NCI-H524 (cell line): ENCODE data around the gene ZSWIM6.
A peak's percentile ranks its signal among the peaks of the same experiment; 100 is the strongest.

Experiments used
- DNase-seq, 2 experiments: peaks; one replicate each; lab custom pipeline; 2025; lab: John Stamatoyannopoulos, UW

The ZSWIM6 gene

DNA sequence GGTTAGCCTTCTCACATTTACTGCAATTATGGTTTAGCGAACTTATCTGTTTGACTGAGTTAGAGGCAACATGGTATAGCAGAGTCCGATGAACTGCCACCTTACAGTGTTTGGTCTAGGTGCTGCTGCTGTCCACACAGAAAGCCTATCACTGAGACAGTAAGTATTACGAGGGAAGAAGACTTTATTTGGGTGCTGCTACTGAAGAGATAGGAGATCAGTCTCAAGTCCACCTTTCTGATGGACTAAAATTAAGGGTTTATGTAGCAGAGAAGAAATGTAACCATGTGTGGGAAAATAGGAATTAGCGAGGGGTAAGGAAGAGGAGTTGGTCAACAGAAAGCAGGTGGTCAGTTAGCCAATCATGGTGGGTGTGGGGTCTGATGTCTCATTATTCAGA lies 109.7 kb downstream of the ZSWIM6 start:
- DNase-seq = no peak

DNA sequence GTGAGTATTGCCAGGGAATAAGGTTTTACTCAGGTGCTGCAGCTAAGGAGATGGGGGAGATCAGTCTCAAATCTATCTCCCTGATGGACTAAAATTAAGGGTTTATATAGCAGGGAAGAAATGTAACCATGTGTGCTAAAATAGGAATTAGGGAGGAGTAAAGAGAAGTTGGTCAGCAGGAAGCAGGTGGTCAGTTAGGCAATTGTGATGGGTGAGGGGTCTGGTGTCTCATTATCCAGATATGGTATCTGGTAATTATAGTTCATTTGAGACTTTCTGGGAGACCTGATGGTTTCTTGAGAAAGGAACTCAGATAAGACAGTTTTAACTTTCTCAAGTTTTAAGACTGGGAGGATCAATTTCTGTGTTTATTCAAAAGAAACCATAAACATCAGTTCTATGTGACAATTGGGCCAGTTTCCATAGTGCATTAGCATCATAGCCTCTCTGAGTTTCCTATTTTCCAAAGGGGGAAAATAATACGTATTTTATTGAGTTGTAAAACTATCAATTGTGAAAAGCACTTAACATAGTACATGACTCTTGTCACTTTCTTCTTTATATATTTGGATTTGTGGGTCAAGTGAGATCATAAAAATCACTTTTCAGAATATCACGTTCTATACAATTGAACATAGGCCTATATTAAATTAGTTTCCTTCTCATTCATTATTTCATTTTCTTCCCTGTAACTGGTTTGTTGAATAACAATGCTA lies 115.9 kb downstream of the ZSWIM6 start:
- DNase-seq = no peak

DNA sequence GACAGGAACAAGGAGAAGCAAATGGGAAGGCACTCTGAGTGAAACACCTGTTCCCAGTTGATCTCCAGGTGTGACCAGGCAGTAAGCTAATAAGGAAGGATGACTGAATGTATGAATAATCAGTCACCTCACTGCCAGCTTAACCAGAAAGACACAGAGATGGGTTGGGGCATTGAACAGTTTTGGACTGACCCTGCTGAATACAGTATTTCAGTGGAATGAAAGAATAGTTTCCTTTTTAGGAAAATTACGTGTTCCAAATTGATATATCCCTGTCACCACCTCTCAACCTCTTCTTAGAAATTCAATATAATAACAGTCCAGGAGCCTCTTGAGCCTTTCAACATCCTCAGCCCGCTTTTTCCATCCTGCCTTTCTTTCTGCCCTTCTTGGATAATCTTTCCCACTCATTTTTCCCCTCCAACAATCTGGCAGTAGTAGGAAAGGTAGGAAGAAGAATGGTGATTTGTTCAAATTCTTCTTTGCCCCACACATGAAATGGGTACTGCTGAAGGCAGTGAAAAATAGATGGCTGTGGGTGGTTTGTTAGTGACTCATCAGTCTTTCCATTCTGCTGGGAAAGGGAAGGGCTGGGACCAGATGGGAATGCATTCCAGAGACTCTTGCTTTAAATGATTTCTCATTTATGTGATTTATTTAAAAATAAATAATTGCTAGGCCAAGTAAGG lies 117.9 kb downstream of the ZSWIM6 start:
- peak in 1 of 2 experiments; percentile 22 for DNase-seq

DNA sequence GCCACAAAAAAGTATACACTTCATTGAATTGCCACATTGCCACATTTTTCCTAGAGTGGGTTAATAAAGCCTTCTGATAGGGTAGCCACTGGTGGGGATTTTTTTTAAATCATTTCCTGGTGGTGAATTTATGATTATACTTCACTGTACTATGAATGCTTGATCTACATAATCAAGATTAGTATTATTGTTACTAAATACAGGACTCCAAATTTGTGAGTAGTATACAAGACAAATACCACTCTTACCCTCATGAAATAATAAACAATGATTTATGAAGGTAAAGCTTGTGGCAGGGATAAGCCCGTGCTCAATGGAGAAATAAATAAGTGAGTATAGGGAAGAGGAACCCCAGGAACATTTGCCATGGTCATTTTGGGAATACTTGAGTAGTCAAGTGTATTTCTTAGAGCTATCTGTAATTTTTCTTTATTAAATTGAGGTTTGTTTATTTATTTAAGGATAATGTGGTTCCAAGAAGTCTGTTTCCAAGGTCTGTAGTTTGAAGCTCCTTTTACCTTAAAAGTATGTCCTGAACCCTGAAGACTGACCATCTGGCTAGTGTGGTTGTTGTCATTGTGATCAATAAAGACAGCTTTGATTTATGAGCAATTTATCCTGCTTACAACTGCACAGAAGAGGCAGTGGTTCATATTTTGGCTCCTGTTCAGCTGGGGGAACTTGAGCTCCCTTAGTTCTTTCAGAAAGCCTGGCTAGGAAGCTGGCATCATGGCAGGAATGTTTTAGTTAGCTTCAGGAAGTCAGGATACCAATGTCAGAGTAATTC lies 118.6 kb downstream of the ZSWIM6 start:
- DNase-seq = peak; percentile 48 to 84

DNA sequence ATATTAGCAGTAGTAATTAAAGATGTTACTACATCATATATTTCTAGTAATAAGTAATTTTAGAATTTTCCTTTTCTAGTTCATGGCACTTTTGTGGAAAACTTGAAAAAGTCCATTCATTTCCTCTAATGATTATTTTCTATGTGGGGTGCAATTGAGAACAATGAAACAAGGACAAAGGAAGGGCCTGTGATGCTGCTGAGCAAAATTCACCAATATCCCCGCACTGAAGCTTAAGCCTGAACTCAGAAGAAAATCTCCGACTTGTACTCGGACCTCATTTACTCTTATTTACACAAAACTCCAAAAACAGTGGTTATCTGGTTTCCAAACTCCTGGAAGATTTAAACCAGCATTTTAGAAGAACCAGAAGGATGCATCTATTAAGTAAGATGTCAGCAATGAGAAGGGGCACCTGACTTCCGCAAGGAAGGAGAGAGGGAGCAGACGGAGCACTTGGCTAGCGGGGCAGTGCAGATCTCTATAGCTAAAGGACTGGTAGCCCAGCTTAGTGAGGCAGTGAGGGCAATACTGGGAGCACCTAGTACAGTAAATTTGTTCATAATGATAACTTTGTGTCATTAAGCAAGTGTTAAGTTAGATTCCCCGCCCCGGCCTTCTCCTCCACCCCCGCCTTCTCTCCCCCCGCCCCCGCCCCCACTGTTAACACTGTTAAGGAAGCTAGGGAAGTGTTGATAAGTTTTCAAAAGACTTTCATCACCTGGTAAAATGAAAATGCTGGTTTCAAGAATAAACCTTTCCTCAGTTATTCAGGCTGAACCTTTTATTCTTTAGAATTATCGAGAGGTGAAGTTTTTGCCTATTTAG lies 123.3 kb downstream of the ZSWIM6 start:
- no peak for DNase-seq

DNA sequence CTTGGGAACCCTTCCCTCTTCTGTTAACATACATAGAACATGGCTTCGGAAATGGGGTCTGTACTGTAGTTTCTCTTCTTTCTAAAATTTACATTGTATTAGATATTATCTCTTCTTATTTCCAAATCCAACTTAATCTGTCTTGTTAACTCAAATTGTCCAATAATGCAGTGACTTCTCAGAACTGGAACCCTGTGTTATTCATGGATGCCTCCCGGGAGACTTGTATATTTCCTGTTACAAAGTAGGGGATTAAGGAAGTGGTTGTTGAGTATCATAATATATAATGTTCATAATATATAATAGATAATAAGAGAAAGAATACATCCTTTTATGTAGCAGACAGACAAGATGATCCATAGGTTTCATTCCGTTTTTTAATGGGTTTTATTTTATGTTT lies 128.4 kb downstream of the ZSWIM6 start:
- DNase-seq = no peak

DNA sequence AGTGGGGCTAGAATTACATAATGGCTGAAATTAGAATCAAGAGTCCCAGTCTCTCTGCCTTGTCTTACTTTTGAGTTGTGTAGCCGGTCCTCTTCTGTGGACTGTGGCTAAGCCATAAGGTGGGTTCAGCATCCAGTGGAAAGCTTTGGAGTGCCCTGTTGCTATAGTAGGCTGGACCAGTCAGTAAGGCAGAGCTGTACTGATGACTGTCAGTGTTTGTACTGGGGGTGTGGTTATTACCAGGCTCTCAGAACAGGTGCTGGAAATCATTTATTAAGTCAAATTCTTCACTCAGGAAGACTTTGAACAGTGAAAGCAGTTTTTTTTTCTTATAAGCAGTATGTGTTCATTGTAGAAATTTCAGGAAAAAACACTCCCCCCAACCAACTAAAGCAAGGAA lies 129.4 kb downstream of the ZSWIM6 start:
- no peak for DNase-seq

DNA sequence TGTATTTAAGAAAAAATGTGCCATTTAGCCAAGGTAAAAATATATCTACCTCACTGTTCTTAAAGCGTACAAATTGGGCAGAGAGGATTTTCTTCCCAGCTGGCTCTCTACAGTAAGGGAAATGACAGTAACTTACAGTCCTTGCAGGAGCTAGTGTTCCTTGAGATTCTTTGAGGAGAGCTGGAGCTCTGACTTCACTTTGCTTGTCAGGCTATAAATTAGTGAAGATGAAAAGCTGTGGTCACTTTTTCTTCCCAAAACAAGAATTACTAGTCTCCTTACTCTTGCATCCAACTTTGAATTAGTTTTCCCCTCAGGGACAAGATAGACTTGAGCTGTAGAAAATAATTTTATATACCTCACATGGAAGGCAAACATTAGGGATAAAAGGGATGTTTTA lies 129.9 kb downstream of the ZSWIM6 start:
- no peak for DNase-seq

DNA sequence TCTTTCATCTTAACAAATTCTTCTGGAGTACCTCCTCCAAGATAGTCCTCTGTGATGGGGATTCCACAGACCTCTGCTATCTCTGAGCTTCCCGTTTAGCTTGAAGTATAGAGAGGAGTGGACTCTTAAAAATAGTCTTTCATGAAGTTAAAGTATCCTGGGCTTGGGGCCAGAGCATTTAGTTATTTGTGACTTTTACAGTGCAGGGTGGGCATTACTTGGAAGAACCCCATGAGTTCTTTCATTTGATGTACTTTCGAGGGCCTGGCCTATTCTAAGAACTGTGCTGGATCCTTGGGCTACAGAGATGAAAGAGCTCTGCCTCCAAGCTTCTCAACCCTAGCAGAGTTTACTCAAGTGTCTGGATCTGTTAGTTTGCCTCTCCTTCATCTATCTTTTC lies 131.5 kb downstream of the ZSWIM6 start:
- no peak for DNase-seq

DNA sequence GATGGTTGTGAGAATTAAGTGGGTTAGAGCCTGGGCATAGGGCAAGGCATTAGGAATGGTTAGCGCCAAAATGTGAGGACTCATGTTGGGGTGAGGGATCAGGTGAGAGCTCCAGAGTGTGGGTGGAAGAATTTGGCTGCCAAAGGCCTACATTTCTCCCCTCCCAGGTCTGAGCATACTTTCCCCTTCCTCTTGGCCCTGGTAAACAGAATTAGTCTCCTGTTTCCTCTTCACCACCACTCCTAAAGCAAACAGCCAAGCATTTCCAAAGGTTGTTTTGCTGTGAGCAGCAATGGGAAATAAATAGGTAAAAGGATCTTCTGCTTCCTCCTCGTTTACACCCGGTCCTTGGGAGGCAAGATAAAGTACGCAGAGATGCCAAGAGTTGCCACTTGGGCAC lies 132.5 kb downstream of the ZSWIM6 start:
- DNase-seq = no peak

DNA sequence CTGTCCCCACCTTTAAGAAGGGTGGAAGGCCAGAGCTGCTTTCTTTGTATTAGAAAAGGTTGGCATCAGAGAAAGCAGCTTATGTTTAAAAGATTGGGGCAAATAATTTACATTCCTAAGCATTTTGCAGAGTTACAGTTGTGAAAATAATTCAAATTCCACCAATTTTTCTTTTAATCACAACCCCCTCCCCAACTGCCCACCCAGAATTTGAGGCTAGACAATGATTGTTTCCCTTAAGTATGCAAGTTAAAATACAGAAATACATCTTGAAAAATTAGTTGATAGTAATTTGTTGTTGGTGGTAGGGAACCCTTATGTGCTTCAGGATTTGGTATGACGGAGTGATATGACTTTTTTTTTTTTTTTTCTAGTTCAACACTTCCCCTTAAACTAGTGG lies 133.0 kb downstream of the ZSWIM6 start:
- no peak for DNase-seq

DNA sequence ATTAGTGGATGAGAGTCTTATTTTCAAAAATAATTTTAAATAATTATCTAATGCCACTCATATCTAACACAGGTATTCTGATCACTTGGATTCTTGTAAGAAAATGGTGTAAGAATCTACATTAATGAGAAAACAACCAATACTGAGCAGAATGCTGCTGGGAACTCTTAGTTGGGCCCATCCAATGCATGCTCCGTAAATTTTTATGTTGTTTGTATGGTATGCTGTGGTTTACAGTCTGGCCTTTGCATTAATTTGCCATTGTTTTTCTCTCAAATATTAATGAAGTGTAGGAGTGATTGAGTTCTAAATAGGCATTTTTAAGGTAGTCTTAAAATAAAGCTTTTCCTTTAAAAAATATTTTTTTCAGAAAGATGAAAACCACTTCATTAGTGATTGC lies 133.4 kb downstream of the ZSWIM6 start:
- DNase-seq = no peak

DNA sequence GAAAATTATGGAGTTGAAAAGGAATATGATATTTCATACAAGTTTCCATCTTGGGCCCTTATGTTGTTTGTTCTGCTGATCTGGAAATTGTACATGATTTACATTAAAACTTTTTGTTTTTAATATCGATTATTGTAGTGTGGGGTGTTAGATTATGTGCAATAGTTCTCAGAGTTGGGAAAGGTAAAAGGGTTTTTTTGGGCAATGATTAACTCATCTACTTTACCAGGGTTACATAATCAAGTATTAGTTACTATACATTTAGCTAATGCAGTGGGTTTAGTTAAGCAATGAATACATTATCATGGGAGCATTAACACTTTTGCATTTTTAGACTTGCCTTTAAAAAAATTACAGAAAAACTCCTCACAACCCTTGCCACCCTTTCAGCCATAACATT lies 134.0 kb downstream of the ZSWIM6 start:
- DNase-seq = no peak

DNA sequence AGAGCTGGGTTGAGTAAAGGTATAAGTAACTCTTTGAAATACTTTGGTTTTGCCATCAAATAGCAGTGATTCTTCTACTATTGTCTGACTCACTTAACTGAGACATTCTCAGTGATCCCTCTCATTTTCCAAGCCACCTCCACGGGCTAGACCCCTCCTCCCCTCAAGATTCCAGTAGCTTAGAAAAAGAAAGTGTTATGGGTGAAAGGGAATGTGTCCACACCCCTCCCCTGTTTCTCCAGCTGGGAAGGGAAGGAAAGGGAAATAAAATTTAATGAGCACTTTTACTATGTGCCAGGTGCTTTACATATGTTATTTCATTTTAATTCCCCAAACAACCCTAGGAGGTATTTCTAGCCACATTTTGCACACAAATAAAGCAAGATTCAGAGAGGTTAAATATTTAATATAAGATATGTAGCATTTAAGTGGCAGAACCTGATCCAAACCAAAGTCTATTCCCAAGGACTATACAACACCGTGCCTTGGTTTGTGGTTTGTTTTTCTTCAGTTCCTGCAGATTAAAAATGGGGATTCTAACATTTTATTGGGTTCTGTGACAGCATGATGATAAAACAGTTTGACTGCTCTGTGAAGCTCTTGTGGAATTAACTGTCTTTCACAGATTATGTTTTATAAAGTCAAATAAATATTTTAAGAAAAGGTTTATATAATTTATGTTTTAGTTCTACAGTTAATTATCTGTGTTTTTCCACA lies 135.9 kb downstream of the ZSWIM6 start:
- DNase-seq = no peak

DNA sequence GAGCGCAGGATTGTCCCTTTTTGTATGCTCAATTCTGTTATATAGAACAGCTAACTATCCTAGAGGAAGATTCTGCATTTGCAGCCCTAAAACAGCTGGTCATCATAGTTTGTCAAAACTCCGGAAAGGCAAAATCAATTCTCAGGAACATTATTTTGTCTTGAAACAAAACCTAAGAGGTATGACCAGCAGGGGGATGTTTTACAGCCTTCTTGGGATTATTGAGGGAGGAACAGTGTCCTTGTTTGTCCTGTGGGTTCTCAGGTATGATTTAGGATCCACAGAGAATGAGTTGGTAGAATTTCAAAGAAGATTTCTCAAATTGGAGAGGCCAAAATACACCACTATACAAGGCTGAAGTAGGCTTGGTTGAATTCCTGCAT lies 136.4 kb downstream of the ZSWIM6 start:
- DNase-seq = no peak

DNA sequence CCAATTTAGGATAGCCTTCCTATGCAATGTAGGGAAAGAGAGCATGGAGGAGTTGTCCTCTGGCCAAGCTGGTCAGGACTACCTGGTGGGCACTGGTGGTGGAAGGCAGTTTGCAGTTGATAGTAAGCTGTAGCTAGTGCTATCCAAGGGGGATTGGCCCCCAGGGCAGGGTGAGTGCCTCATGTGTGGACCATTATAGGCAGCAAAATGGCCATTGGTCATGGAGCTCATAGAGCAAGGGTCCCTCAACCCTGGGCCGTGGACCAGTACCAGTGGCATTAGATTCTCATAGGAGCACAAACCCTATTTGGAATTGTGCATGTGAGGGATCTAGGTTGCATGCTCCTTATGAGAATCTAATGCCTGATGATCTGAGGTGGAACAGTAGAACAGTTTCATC lies 139.3 kb downstream of the ZSWIM6 start:
- DNase-seq = no peak

DNA sequence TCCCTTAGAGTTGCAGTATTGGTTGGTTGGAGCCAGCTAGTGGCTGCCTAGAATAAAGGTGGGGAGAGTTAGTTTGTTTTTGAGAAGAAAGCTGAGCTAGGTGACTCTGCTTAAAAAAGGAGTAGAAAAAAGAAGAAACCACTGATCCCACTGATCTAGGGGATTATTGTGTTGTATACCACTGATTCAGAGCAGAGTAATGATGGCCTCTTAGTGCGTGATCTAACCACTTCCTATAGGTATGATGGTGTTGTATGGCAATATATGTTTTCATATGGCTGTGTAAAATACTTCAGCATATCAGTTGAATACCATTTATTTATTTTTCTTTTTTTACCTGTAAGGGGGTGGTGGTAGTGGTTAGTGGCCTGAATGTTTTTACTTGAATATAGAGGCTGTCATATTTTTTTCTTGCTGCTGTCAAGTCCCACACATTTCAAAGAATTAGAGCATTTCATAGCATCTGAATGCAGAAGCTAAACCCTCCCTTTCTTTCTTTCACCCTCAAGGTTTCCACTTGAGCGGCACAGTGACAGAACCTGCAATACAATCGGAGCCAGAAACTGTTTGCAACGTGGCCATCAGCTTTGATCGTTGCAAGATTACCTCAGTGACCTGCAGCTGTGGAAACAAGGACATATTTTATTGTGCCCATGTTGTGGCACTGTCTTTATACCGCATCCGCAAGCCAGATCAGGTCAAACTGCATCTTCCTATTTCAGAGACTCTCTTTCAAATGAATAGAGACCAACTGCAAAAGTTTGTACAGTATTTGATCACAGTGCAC lies 140.3 kb downstream of the ZSWIM6 start:
- no peak for DNase-seq

DNA sequence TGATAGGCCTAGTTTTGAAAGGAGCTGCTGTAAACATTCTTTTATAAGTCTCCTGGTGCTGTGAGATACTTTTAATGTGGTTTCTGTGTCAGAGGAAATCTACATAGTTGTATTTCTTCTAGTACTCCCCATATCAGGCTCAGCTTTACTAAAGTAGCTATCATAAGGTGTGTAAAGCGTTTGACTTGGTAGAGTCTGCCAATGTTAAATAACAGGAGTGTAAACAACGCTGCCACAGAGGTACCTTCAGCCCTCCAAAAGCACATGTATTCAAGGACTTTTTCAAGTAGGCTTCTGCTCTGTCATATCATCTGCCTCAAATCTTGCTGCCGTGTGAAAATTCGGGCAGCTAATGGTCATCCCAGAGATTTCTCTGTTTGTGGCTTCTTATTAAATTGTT lies 142.7 kb downstream of the ZSWIM6 start:
- DNase-seq = no peak

DNA sequence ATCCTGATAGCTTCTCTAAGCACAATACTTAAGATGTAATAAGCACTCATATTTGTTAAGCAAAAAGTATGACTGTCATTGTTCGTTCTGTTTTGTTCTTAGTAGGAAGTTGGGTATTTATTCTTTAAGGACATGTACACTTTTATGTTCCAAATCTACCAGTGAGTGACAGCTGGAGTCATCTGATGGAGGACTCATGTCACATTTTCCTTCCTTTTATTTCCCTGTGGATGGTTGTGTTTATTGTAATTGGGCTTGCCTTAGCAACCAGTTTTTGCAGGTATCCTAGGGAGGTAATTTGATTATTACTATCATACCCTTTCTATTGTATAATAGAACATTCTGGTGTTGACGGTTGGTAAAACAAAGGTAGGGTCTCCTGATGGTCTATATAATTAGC lies 145.7 kb downstream of the ZSWIM6 start:
- no peak for DNase-seq

DNA sequence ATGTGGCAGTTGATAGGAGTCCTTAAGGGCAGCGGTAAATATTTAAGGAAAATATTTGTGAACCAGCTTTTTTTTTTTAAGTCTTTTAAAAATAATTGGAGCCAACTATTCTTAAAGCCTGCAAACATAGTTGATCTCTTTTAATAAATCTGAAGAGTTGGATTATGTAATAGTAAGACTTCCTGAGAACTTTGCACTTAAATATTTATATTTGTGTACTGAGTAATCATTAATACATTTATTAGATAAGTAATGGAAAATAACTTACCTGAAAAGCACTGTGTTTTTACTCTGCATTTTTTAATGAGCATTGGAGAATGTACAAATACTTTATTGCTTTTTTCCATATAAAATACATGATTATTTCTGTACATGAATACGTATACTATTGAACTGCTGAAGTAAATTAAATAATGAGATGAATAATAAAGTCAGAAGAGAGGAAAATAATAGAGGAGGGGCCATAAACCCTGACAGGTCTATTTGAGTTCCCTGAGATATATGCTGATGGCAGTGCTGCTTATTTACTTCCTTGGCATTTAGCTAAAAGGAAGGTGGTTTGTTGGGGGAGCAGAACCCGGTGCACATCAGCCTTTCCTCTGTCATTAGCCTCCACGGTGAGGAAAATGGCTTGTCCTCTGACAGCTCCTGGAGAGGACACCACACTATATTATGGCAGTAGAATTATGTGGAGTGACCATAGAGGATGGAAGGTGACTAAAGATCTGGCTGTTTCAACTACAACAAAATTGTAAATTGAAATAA lies 148.0 kb downstream of the ZSWIM6 start:
- no peak for DNase-seq
